Measurements from ENCODE around the gene TOR4A.

TOR4A gene

GRCh38 chr9:137315581-137316011 lies 38.1 kb downstream of the TOR4A start:
- FAIRE-seq (no peak), DNase-seq (ENCODE audit: insufficient read length, low spot score) (no peak)
- no peak for TF ChIP-seq POU2F2 (IDR thresholded peaks at IDR 0.05; ENCODE audit: low read depth, low read length)
- no peak for TF ChIP-seq PAX5 (IDR thresholded peaks at IDR 0.05; ENCODE audit: insufficient read depth, low read length, severe bottlenecking)
- no peak for TF ChIP-seq POLR2AphosphoS5 (IDR thresholded peaks at IDR 0.05; ENCODE audit: low read depth, low read length)
- no peak for TF ChIP-seq SPI1 (IDR thresholded peaks at IDR 0.05; ENCODE audit: low read depth, low read length)
- TF ChIP-seq TAF1 (IDR thresholded peaks at IDR 0.05; ENCODE audit: low read depth, low read length), result no peak
- TF ChIP-seq POLR2A (IDR thresholded peaks at IDR 0.05; ENCODE audit: low read depth, low read length), result no peak

- peak; percentile 87 for FAIRE-seq
- no peak for TF ChIP-seq SPI1 (IDR thresholded peaks at IDR 0.05; ENCODE audit: low read depth, low read length)
- TF ChIP-seq POU2F2 (IDR thresholded peaks at IDR 0.05; ENCODE audit: low read depth, low read length), result no peak
- no peak for TF ChIP-seq POLR2A (IDR thresholded peaks at IDR 0.05; ENCODE audit: low read depth, low read length)
- no peak for TF ChIP-seq TAF1 (IDR thresholded peaks at IDR 0.05; ENCODE audit: low read depth, low read length)
- TF ChIP-seq POLR2AphosphoS5 (IDR thresholded peaks at IDR 0.05; ENCODE audit: low read depth, low read length), result no peak
- TF ChIP-seq PAX5 (IDR thresholded peaks at IDR 0.05; ENCODE audit: insufficient read depth, low read length, severe bottlenecking), result no peak
- DNase-seq (ENCODE audit: insufficient read length, low spot score), result peak; percentile 93
These were observed 38.8 kb downstream of the TOR4A start for GRCh38 chr9:137316012-137316981.

GRCh38 chr9:137317021-137317717 lies 39.6 kb downstream of the TOR4A start:
- DNase-seq (ENCODE audit: insufficient read length, low spot score), result peak; percentile 22
- FAIRE-seq, result no peak
- no peak for TF ChIP-seq SPI1 (IDR thresholded peaks at IDR 0.05; ENCODE audit: low read depth, low read length)
- no peak for TF ChIP-seq POLR2A (IDR thresholded peaks at IDR 0.05; ENCODE audit: low read depth, low read length)
- no peak for TF ChIP-seq PAX5 (IDR thresholded peaks at IDR 0.05; ENCODE audit: insufficient read depth, low read length, severe bottlenecking)
- TF ChIP-seq POU2F2 (IDR thresholded peaks at IDR 0.05; ENCODE audit: low read depth, low read length), result no peak
- TF ChIP-seq POLR2AphosphoS5 (IDR thresholded peaks at IDR 0.05; ENCODE audit: low read depth, low read length), result no peak
- no peak for TF ChIP-seq TAF1 (IDR thresholded peaks at IDR 0.05; ENCODE audit: low read depth, low read length)

GRCh38 chr9:137317718-137318511 lies 40.4 kb downstream of the TOR4A start:
- FAIRE-seq (no peak), DNase-seq (ENCODE audit: insufficient read length, low spot score) (peak; percentile 30)
- TF ChIP-seq SPI1 (IDR thresholded peaks at IDR 0.05; ENCODE audit: low read depth, low read length) (no peak), POU2F2 (IDR thresholded peaks at IDR 0.05; ENCODE audit: low read depth, low read length) (no peak), PAX5 (IDR thresholded peaks at IDR 0.05; ENCODE audit: insufficient read depth, low read length, severe bottlenecking) (no peak), POLR2A (IDR thresholded peaks at IDR 0.05; ENCODE audit: low read depth, low read length) (no peak), TAF1 (IDR thresholded peaks at IDR 0.05; ENCODE audit: low read depth, low read length) (no peak)

GRCh38 chr9:137318602-137319001 lies 41.1 kb downstream of the TOR4A start:
- DNase-seq (ENCODE audit: insufficient read length, low spot score) (no peak), FAIRE-seq (no peak)
- TF ChIP-seq TAF1 (IDR thresholded peaks at IDR 0.05; ENCODE audit: low read depth, low read length), result no peak
- TF ChIP-seq SPI1 (IDR thresholded peaks at IDR 0.05; ENCODE audit: low read depth, low read length), result no peak
- no peak for TF ChIP-seq PAX5 (IDR thresholded peaks at IDR 0.05; ENCODE audit: insufficient read depth, low read length, severe bottlenecking)
- TF ChIP-seq POLR2A (IDR thresholded peaks at IDR 0.05; ENCODE audit: low read depth, low read length), result no peak
- no peak for TF ChIP-seq POU2F2 (IDR thresholded peaks at IDR 0.05; ENCODE audit: low read depth, low read length)
- no peak for TF ChIP-seq POLR2AphosphoS5 (IDR thresholded peaks at IDR 0.05; ENCODE audit: low read depth, low read length)

GRCh38 chr9:137319011-137319738 lies 41.6 kb downstream of the TOR4A start:
- TF ChIP-seq PAX5 (IDR thresholded peaks at IDR 0.05; ENCODE audit: insufficient read depth, low read length, severe bottlenecking) (no peak), TAF1 (IDR thresholded peaks at IDR 0.05; ENCODE audit: low read depth, low read length) (no peak)
- FAIRE-seq (no peak), DNase-seq (ENCODE audit: insufficient read length, low spot score) (peak; percentile 29)

GRCh38 chr9:137319739-137320551 lies 42.4 kb downstream of the TOR4A start:
- TF ChIP-seq TAF1 (IDR thresholded peaks at IDR 0.05; ENCODE audit: low read depth, low read length), result no peak
- no peak for TF ChIP-seq SPI1 (IDR thresholded peaks at IDR 0.05; ENCODE audit: low read depth, low read length)
- no peak for TF ChIP-seq POU2F2 (IDR thresholded peaks at IDR 0.05; ENCODE audit: low read depth, low read length)
- TF ChIP-seq POLR2AphosphoS5 (IDR thresholded peaks at IDR 0.05; ENCODE audit: low read depth, low read length), result no peak
- TF ChIP-seq POLR2A (IDR thresholded peaks at IDR 0.05; ENCODE audit: low read depth, low read length), result no peak
- no peak for TF ChIP-seq PAX5 (IDR thresholded peaks at IDR 0.05; ENCODE audit: insufficient read depth, low read length, severe bottlenecking)
- DNase-seq (ENCODE audit: insufficient read length, low spot score), result no peak
- FAIRE-seq, result no peak

Measured in GM12891 (cell line).